ENCODE data around the gene CRNKL1.

The CRNKL1 gene

DNA sequence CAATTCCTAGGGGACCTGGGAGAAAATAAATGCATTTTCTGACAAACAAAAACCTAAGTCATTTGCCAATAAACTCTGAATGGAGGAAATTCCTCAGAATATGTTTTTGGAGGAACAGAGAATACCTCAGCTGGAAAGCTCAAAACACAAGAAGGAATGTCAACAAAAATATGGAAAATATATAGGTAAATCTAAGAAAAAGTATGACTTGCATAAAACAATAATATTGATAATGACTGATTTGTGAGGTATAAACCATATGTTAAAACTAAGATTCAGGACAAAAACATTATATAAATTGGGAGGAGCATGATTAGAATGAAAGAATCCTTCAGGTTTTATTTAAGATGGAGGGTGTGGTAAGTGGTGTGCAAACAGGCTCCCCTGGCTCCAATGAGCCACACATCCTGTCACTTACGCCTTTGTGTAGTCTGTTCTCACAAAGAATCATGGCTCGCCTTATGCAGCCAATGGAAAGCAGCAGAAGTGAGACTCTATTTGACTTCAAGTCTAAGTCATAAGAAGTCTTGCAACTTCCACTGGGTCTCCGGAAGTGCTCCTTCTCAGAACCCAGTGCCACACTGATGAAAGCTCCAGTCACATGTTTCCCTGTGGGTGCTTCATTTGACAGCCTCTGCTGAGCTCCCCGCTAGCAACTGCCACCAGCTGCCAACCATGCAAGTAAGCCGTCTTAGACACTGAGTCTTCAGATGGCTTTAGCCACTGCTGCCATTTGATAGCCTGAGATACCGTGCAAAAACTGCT lies 8.2 kb upstream of the CRNKL1 start:
- no peak for DNase-seq

DNA sequence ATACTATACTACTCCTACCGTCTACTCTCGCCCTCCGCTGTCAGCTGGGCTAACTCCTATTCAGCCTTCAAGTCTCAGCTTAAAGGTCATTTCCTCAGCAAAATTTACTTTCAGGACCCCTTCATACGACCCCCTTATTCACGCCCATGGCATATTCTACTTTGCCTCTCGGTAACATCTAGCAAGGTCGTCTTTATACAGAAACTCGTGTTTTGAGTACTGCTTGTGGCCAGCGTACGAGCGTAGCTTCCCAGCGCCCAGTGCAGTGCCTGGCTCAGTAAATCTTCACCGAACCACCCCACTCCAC lies 546 bp downstream of the CRNKL1 start:
- no peak for DNase-seq

GRCh38 chr20:20039752-20040387 lies 12.4 kb downstream of the CRNKL1 start:
- no peak for DNase-seq

GRCh38 chr20:20038586-20038985 lies 13.7 kb downstream of the CRNKL1 start:
- DNase-seq = no peak

GRCh38 chr20:20037960-20038359 lies 14.3 kb downstream of the CRNKL1 start:
- no peak for DNase-seq

GRCh38 chr20:20036756-20037155 lies 15.5 kb downstream of the CRNKL1 start:
- no peak for DNase-seq

DNA sequence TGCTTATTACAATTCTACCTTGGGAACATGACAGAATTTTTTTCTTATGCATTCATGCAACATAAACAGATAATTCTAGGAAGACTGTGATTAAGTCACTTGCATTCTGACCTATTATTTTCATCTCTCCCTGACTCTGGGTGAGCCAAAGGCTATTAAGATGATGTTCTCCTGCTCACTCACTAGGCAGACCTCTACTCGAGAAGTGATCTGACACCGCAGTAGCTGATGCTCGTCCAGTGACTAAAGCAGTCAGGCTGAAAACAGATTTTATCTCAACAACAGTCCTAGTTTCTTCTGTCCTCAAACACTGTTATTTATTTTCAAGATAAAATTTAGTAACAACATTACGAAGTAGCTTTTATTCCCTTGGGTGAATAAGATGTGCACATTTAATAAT lies 17.8 kb downstream of the CRNKL1 start:
- DNase-seq = no peak

DNA sequence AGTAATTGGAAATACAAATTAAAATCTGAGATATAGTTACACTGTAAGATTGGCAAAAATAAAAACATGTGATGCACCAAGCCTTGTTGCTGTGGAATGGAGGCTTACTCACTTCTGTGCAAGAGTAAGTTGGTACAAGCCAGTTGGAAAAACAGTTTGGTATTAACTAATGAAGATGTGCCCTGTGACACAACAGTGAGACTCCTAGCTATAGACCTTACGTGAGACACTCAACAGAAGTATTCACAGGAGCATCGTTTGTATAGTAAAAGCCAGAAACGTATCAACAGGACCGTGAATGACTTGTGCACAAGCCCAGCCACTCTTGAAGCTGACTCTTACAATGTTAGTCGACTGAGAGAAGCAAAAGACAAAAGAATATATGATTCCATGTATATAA lies 20.5 kb downstream of the CRNKL1 start:
- no peak for DNase-seq

GRCh38 chr20:20027284-20027683 lies 25.0 kb downstream of the CRNKL1 start:
- DNase-seq = no peak

DNA sequence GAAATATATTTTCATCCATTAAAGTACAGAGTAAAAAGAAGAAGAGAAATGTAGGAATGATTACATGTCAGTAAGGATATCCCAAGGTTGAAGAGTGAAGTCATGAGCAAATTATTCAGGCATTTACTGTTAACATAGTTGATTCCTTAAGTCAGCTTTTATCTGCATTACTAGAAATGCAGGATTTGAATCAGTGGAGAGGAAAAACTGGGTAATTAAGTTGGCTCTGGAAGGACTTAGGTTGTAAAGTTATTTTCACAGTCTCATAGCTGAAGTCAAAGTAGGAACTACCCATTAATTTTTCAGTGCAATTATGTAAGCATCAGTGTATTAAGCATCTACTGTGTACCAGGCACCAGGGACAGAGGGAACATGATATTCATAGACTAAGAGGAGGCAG lies 27.3 kb downstream of the CRNKL1 start:
- no peak for DNase-seq

GRCh38 chr20:20023395-20023794 lies 28.9 kb downstream of the CRNKL1 start:
- no peak for DNase-seq

GRCh38 chr20:20022498-20022897 lies 29.8 kb downstream of the CRNKL1 start:
- peak; percentile 60 for DNase-seq

DNA sequence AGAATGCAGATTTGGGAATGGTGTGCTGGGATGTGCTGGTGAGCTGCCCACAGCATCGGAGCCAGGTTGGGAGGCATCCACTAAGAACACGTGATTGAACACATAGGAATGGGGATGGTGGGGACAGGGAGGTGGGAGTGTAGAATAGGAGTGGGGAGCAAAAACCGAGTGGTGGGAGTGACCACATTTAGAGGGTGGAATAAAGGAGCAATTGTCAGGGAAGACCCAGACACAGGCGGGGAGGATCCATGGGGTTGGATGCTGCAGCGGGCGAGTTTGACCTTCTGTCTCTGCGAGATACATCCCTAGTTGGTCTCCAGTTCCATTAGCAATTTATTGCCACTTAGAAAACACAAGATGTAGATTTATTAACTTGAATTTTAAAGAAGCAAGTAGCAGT lies 30.4 kb downstream of the CRNKL1 start:
- DNase-seq = no peak

GRCh38 chr20:20020908-20021307 lies 31.4 kb downstream of the CRNKL1 start:
- no peak for DNase-seq

DNA sequence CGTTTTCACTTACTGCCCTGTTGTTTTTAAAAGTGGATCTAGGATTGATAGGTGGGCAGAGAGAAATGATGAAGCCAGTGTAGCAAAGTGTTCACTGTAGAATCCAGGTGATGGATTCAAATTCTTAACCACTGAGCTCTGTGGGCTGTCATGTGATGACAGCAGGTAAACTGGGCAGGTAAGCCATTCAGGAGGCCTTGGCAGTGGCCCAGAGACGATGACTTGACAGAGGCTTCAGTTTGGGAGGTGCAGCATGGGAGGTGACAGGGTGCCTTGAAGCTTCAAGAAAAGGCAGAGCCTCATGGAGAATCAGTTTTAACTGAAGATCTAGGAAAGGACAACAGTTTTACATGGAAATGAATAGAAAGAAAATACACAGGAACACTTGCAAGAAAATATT lies 33.1 kb downstream of the CRNKL1 start:
- no peak for DNase-seq

GRCh38 chr20:20018366-20018765 lies 33.9 kb downstream of the CRNKL1 start:
- DNase-seq = no peak

- peak; percentile 31 for DNase-seq
These were observed 34.5 kb downstream of the CRNKL1 start for GRCh38 chr20:20017844-20018185.

- peak; percentile 95 for DNase-seq
These were observed 35.0 kb downstream of the CRNKL1 start, which contains the start of gene NAA20 for GRCh38 chr20:20017001-20017843. Gene NAA20, plus strand, starts transcription at chr20:20017362. Its CDS starts 35 bp downstream, at chr20:20017397.

- peak; percentile 29 for DNase-seq
These were observed 37.6 kb downstream of the CRNKL1 start for GRCh38 chr20:20014659-20015058.

- no peak for DNase-seq
These were observed 39.7 kb downstream of the CRNKL1 start for GRCh38 chr20:20012541-20012940.

GRCh38 chr20:20010639-20011500 lies 41.4 kb downstream of the CRNKL1 start:
- DNase-seq = no peak

DNA sequence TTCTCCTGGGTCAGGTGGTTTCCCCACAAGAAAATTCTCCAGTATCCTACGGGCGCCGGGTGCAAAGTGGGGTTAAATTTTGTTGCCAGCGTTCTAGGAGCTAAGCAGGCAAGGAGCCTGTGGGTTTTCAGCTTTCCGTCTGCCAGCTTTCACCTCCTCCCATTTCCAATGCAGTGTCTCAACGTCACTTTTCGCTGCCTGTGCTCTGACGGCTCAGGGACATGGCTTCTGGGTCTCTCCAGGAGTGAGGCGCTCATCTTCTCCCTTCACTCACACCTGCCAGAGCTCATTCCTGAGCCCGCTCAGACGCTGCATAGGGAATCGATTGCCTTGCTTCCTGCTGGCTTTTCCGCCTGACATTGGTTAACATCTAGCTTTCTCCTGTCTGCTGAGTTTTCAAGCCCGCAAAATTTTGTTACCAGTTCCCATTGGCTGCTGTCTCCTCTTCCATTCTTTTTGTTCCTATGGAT lies 42.4 kb downstream of the CRNKL1 start:
- DNase-seq = no peak

GRCh38 chr20:20005342-20005741 lies 46.9 kb downstream of the CRNKL1 start:
- DNase-seq = no peak

All from activated CD4-positive, alpha-beta T cell treated with anti-CD3 and anti-CD28 coated beads, Interleukin-10, Interleukin-2, amounts not matched to agents 100 ng/mL and 50 ng/mL, durations not matched to agents 16 hours and 8 hours (primary cell).